HG02870 (cell line): ENCODE data around the gene HIC1.

ENCODE experiments used
- ATAC-seq: cut with Tn5 transposase; IDR thresholded peaks from one replicate; pipeline ENCODE4 v1.9.1; 2021; ENCODE audit warnings: mild to moderate bottlenecking, moderate library complexity; ENCODE audit not compliant: unreplicated experiment

The HIC1 gene

GRCh38 chr17:2059547-2060384 lies 4.9 kb downstream of the HIC1 start:
- no peak for ATAC-seq

GRCh38 chr17:2060385-2060658 lies 5.4 kb downstream of the HIC1 start:
- ATAC-seq: no peak

GRCh38 chr17:2060681-2061440 lies 6.0 kb downstream of the HIC1 start:
- no peak for ATAC-seq

- ATAC-seq: no peak
These were observed 6.6 kb downstream of the HIC1 start for GRCh38 chr17:2061441-2061958.

- ATAC-seq: no peak
These were observed 7.8 kb downstream of the HIC1 start for GRCh38 chr17:2062571-2063183.

GRCh38 chr17:2063261-2064146 lies 8.6 kb downstream of the HIC1 start:
- ATAC-seq: no peak

- ATAC-seq: no peak
These were observed 9.2 kb downstream of the HIC1 start for GRCh38 chr17:2064147-2064489.

- ATAC-seq: no peak
These were observed 9.6 kb downstream of the HIC1 start for GRCh38 chr17:2064520-2064971.

GRCh38 chr17:2064980-2065785 lies 10.3 kb downstream of the HIC1 start:
- ATAC-seq: no peak

- no peak for ATAC-seq
These were observed 11.1 kb downstream of the HIC1 start for GRCh38 chr17:2065949-2066400.

- ATAC-seq: no peak
These were observed 12.2 kb downstream of the HIC1 start for GRCh38 chr17:2067048-2067561.

GRCh38 chr17:2067608-2068024 lies 12.7 kb downstream of the HIC1 start:
- ATAC-seq: no peak

GRCh38 chr17:2068031-2068518 lies 13.2 kb downstream of the HIC1 start:
- ATAC-seq: no peak

GRCh38 chr17:2068519-2069051 lies 13.7 kb downstream of the HIC1 start:
- no peak for ATAC-seq

GRCh38 chr17:2070241-2071023 lies 15.5 kb downstream of the HIC1 start:
- ATAC-seq: peak; percentile 76

- no peak for ATAC-seq
These were observed 16.1 kb downstream of the HIC1 start for GRCh38 chr17:2071024-2071385.

- ATAC-seq: no peak
These were observed 16.8 kb downstream of the HIC1 start for GRCh38 chr17:2071455-2072281.

- ATAC-seq: no peak
These were observed 20.0 kb downstream of the HIC1 start for GRCh38 chr17:2074919-2075318.
